GM12872 (cell line): ENCODE results near the gene MAPK12.

Experiments
- TF ChIP-seq, protein P1 (sequence below): IDR thresholded peaks from 3 replicates; pipeline ENCODE4 v1.5.1; 2011; ENCODE audit warnings: low read depth, mild to moderate bottlenecking, low read length, moderate library complexity; ENCODE audit not compliant: insufficient read depth

The MAPK12 gene

DNA sequence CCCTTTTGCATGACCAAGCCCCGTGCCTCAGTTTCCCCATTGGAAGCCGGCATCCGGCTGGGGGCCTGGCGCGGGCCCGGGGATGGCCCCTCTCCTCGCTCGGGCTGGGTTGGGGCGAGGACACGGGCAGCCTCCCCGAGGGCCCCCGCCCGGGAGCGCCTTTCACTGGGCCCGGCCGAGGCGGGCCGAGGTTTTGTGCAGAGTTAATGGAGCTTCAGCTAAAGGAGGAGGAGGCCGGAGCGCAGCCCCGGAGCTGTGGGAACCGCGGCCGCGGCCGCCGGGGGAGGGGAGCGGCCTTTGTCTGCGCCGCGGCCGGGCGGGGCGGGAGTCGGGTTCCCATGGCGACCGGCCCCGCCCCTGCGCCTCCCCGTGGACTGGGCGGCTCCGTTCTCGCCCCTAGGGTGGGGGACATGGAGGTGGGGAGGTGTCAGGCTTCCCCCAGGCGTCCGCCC, 10.1 kb upstream of the MAPK12 start:
- TF ChIP-seq, protein P1, sequence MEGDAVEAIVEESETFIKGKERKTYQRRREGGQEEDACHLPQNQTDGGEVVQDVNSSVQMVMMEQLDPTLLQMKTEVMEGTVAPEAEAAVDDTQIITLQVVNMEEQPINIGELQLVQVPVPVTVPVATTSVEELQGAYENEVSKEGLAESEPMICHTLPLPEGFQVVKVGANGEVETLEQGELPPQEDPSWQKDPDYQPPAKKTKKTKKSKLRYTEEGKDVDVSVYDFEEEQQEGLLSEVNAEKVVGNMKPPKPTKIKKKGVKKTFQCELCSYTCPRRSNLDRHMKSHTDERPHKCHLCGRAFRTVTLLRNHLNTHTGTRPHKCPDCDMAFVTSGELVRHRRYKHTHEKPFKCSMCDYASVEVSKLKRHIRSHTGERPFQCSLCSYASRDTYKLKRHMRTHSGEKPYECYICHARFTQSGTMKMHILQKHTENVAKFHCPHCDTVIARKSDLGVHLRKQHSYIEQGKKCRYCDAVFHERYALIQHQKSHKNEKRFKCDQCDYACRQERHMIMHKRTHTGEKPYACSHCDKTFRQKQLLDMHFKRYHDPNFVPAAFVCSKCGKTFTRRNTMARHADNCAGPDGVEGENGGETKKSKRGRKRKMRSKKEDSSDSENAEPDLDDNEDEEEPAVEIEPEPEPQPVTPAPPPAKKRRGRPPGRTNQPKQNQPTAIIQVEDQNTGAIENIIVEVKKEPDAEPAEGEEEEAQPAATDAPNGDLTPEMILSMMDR = peak; percentile 29; the same call in 1 of the 3 replicates

DNA sequence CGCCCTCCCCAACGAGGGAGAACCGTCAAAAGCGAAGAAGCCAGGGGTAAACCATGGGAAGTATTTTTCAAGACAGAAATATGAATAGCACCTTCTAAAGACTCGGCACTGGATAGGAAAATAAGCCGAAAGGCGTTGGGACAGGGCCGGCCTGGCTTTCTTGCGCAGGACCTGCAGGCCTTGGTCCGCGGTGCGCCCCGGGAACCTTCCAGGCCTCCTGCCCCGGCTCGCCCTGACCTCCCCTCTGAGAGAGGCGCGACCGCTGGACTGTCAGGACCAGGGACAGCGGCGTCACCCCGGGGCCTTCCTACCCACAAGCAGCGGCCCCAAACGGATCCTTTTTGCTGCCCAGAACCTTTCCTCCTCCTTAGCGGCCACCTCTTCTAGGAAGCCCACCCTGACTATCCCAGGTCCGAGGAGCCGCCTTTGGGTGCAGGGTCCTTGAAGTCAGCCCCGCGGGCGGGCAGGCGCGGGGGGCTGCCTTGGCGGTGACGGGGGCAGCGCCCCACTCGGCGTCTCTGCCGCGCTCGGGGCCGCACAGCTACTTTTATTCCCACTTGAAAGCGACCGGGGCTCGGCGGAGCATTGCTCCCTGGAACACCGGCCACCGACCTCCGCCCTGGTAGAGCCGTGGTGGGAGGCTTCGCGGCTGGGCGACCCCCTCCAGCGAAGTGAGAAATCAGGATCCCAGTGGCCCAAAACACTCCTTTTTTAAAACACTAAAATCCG, 9.3 kb upstream of the MAPK12 start:
- TF ChIP-seq, protein P1 = no peak

DNA sequence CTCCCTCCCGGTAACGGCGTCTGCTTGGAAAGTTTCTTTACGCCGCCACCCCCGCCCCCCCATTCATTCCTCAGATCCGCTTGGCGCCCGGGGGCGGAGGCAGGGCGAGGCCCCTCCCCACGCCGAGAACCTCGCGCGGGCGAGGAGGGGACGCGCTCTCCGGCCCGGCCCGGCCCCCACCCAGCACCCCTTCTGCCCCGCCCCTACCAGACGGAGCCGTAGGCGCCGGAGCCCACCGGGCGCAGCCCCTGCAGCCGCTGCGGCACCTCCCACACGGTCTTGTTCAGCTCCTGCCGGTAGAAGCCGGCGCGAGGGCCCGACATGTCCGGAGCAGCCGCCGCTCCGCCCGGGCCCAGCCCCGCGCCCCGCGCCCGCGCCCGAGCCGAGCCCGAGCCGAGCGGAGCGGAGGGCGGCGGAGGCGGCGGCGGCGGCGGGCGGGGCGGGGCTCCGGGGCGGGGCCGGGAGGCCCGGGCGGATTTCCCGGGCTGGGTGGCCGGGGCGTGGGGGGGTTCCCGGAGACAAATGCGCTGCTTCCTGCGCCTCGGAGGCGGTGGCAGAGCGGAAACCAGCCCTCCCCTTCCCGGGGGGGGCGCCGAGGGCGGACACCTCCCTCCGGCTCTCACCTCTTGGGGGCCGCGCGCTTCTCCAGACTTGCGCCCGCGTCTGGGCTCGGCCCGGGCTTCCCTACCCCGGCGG, 8.6 kb upstream of the MAPK12 start, which contains the start of gene MAPK11:
Gene MAPK11, minus strand, starts transcription at position 411 of the 696 bp plus-strand sequence. Its CDS starts 88 bp downstream, at position 323.
- TF ChIP-seq, protein P1 = no peak

DNA sequence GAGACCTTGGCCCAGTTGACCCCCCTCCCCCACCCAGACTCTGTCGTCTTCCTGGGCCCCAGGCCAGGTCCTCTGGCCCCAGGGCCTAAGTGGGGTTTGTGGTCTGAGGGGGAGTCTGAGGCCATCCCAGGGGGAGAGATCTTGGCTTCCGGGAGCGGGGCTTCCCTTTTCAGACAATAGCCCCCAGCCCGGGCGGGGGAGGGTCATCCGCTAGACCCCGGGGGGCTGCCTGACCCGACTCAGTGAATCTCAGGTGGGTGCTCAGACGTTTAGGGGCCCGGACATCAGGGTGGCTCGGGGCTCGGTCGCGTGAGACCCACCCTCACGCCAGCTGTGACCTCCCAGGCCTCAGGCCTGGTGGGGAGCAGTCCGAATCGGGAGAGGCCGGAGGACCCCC, 8.1 kb upstream of the MAPK12 start:
- TF ChIP-seq, protein P1 = no peak

DNA sequence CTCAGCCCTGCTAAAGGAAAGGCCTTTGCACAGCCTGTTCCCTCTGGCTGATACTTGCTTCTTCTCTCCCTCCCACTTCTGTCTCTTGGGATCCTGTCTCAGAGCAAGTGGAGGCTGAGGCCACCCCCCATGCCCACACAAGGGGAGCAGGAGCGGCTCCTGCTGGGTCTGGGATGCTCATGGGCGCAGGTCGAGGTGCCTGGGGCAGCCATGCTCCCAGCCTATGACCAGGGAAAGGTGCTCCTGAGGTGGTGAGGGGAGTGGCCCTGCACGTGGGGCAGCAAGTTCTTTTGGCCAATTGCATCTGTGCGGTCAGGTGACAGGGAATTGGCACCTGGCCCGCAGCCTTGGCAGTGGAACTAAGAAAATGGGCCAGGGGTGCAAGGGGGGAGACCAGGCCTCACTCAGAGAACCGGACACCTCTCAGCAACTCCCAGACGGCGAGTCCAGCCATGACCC, 7.2 kb upstream of the MAPK12 start:
- TF ChIP-seq, protein P1 = no peak

DNA sequence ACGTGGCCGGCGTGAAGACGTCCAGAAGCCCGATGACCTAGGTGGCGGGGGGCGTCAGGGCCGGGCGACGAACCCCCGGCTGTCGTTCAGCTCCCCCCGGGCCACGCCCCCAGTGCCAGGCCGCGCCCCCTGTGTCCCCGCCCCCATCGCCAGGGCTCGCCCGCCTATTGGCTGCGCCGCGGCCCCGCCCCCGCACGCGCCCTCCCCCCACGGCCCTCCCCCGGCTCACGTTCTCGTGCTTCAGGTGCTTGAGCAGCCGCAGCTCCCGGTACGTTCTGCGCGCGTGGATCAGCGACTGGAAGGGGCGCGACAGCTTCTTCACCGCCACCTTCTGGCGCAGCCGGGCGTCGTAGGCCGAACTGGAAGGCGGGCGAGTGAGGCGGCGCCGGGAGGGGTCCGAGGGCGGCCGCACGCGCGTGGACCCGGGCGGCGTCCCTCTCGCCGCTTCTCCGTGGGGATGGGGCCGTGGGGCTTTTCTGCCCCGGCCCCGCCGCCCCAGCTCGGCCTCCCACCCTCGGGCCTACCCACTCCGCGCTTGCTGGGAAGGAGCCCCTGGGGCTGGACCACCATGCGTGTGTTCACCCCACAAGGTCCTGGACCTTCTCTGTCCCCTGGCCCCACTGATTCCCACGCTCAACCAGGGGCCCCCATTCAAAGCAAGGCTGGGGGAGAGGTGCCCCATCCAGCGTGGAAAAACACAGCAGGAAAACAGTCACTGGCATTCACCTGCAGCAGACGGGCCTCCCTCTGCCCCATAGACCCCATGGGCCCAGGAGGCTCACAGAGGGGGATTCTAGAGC, 6.3 kb upstream of the MAPK12 start:
- TF ChIP-seq, protein P1 = peak; percentile 32; the same call in 2 of the 3 replicates

DNA sequence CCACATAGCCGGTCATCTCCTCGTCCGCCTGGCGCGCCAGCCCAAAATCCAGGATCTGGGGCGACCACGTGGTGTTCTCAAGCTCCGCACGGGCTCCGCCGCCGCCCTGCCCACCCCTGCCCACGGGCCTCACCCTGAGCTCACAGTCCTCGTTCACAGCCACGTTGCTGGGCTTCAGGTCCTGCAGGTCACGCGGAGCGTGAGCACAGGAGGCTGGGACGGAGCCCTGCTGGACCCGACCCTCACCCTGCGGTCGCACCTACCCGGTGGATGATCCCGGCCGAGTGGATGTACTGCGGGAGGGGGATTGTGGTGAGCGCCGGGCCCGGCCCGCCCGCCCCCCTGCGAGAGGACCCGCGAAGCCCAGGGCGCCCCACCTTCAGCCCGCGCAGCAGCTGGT, 5.5 kb upstream of the MAPK12 start:
- TF ChIP-seq, protein P1 = no peak
